Neural progenitor cell (in vitro differentiated cells): ENCODE data around the gene IGFALS.

Experiments
- CTCF ChIP-seq: fragments of 200-600 bp; sonication (generic); IDR thresholded peaks from 2 replicates; pipeline ENCODE4 v1.5.1; 2017; ENCODE audit warnings: antibody characterized with exemption, mild to moderate bottlenecking
- EZH2 ChIP-seq: fragments of 200-600 bp; sonication (generic); IDR thresholded peaks from 2 replicates; pipeline ENCODE4 v1.6.1; 2017; ENCODE audit warnings: antibody characterized with exemption, mild to moderate bottlenecking, moderate library complexity
- EZH2phosphoT487 ChIP-seq: fragments of 200-600 bp; sonication (generic); IDR thresholded peaks from 2 replicates; pipeline ENCODE4 v1.6.1; 2017; ENCODE audit warnings: antibody characterized with exemption

- TF ChIP-seq CTCF (no peak), EZH2 (no peak), EZH2phosphoT487 (no peak)
These were observed 5.3 kb downstream of the IGFALS start for GRCh38 chr16:1788095-1788707.
